Measurements from ENCODE around the gene ATP5F1C. TPM values are rescaled to one million over a fixed set of nuclear protein-coding genes. Genes with fewer than 3 reads are reported as not detected.

ATP5F1C gene
- total RNA-seq, 1 experiment from 2014 or later, result 292 TPM

DNA sequence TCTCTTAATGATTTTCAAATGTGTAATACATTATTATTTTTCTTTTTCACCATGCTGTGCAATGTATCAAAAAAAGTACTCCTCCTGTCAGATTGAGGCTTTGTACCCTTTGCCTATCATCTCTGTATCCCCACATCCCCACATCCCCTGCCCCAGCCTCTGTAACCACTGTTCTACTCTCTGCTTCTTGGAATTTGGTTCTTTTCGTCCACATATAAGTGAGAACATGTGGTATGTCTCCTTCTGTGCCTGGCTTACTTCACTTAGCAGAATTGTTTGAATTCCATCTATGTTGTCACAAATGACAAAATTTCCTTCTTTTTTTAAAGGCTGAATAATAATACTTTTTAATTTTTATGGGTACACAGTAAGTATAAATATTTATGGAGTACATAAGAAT lies 44.1 kb downstream of the ATP5F1C start:
- no peak overlapping the region for H3K27ac ChIP-seq (ENCODE audit: low read depth, low read length)
- CTCF ChIA-PET, result no interaction called here
- H3K9ac ChIP-seq (ENCODE audit: low read length), result no peak overlapping the region
- H2AFZ ChIP-seq (ENCODE audit: low read depth, low read length, poor library complexity, severe bottlenecking), result no peak overlapping the region
- RAD21 ChIA-PET (ENCODE audit: low non-redundant PET in 1 of 2, low total read pairs in 2 of 2, uncharacterized antibody in 2 of 2, unreplicated experiment in 2 of 2), result no interaction called here
- no peaks in the 10 kb centered on the region for H3K36me3 ChIP-seq (ENCODE audit: control insufficient read depth in 1 of 2, insufficient read depth in 2 of 2, low read length in 2 of 2)
- no peak overlapping the region for H3K4me3 ChIP-seq (replicated peaks in 1 of 2; ENCODE audit: low read depth in 1 of 2, low read length in 2 of 2)
- peaks cover under 1 to 2% of the 10 kb centered on the region in 2 experiments; a peak in 2 of 4 replicates for H3K4me1 ChIP-seq (ENCODE audit: control insufficient read depth in 1 of 2, insufficient read depth in 2 of 2, low read length in 2 of 2)
- no peak for ATAC-seq
- intact Hi-C loops (cut with micrococcal nuclease), result no loop called here
- H3K79me2 ChIP-seq (ENCODE audit: insufficient read depth, low read length), result peaks cover 26% of the 10 kb centered on the region
- TF ChIP-seq EZH2phosphoT487 (IDR thresholded peaks at IDR 0.05; ENCODE audit: borderline replicate concordance) (no peak), MAX (IDR thresholded peaks at IDR 0.05) (no peak), SP1 (IDR thresholded peaks at IDR 0.05; ENCODE audit: low read depth) (no peak), SRF (IDR thresholded peaks at IDR 0.05; ENCODE audit: low read depth) (no peak), POLR2A (IDR thresholded peaks at IDR 0.05; ENCODE audit: borderline replicate concordance, extremely low read depth, insufficient read depth, insufficient read length) (no peak), POLR2AphosphoS5 (IDR thresholded peaks at IDR 0.05; ENCODE audit: low read depth, low read length) (no peak), RAD21 (IDR thresholded peaks at IDR 0.05; ENCODE audit: low read depth) (no peak), EGR1 (IDR thresholded peaks at IDR 0.05; ENCODE audit: low read depth) (no peak), EZH2 (IDR thresholded peaks at IDR 0.05) (no peak)
- TF ChIP-seq, protein P1, sequence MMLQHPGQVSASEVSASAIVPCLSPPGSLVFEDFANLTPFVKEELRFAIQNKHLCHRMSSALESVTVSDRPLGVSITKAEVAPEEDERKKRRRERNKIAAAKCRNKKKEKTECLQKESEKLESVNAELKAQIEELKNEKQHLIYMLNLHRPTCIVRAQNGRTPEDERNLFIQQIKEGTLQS (IDR thresholded peaks at IDR 0.05), result no peak
- TF ChIP-seq, protein P2, sequence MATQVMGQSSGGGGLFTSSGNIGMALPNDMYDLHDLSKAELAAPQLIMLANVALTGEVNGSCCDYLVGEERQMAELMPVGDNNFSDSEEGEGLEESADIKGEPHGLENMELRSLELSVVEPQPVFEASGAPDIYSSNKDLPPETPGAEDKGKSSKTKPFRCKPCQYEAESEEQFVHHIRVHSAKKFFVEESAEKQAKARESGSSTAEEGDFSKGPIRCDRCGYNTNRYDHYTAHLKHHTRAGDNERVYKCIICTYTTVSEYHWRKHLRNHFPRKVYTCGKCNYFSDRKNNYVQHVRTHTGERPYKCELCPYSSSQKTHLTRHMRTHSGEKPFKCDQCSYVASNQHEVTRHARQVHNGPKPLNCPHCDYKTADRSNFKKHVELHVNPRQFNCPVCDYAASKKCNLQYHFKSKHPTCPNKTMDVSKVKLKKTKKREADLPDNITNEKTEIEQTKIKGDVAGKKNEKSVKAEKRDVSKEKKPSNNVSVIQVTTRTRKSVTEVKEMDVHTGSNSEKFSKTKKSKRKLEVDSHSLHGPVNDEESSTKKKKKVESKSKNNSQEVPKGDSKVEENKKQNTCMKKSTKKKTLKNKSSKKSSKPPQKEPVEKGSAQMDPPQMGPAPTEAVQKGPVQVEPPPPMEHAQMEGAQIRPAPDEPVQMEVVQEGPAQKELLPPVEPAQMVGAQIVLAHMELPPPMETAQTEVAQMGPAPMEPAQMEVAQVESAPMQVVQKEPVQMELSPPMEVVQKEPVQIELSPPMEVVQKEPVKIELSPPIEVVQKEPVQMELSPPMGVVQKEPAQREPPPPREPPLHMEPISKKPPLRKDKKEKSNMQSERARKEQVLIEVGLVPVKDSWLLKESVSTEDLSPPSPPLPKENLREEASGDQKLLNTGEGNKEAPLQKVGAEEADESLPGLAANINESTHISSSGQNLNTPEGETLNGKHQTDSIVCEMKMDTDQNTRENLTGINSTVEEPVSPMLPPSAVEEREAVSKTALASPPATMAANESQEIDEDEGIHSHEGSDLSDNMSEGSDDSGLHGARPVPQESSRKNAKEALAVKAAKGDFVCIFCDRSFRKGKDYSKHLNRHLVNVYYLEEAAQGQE (IDR thresholded peaks at IDR 0.05; ENCODE audit: low read depth), result no peak
- TF ChIP-seq, protein P3, sequence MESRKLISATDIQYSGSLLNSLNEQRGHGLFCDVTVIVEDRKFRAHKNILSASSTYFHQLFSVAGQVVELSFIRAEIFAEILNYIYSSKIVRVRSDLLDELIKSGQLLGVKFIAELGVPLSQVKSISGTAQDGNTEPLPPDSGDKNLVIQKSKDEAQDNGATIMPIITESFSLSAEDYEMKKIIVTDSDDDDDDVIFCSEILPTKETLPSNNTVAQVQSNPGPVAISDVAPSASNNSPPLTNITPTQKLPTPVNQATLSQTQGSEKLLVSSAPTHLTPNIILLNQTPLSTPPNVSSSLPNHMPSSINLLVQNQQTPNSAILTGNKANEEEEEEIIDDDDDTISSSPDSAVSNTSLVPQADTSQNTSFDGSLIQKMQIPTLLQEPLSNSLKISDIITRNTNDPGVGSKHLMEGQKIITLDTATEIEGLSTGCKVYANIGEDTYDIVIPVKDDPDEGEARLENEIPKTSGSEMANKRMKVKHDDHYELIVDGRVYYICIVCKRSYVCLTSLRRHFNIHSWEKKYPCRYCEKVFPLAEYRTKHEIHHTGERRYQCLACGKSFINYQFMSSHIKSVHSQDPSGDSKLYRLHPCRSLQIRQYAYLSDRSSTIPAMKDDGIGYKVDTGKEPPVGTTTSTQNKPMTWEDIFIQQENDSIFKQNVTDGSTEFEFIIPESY (IDR thresholded peaks at IDR 0.05; ENCODE audit: extremely low read depth, insufficient replicate concordance, low read length), result no peak
- no peaks in the 10 kb centered on the region for H3K9me3 ChIP-seq (ENCODE audit: control insufficient read depth in 1 of 2, insufficient read depth in 1 of 2, low read depth in 1 of 2, low read length in 2 of 2)
- no peaks in the 10 kb centered on the region for H3K27me3 ChIP-seq (ENCODE audit: insufficient read depth, low read length)
- POLR2A ChIA-PET, result no interaction called here
- no peak for DNase-seq (ENCODE audit: low read depth, low spot score)
- no peaks in the 10 kb centered on the region for H4K20me1 ChIP-seq (ENCODE audit: insufficient read depth)
- H3K9me2 ChIP-seq (ENCODE audit: insufficient read depth), result no peaks in the 10 kb centered on the region
- BruUV-seq (replicated peaks), result no TSS peak
- H3K4me2 ChIP-seq (ENCODE audit: low read length), result no peak overlapping the region
